OCI-LY7 (cell line): ENCODE results near the gene ZNF337. TPM values are rescaled to one million over a fixed set of nuclear protein-coding genes. Genes with fewer than 3 reads are reported as not detected.
"Not testable (repeated sequence)": the region's sequence is repeated elsewhere in the genome, so short reads cannot be mapped to it uniquely, and the experiment has no call there.

Experiments used
- BruUV-seq: library from RNA; stranded (reverse); fragments of 400-500 nt; replicated peaks from 2 replicates; lab custom pipeline; 2021; lab: Mats Ljungman, UMichigan
- CTCF ChIA-PET: fragments of 300-600 bp; sonication (Branson Sonifier 250); formaldehyde crosslinking; loops from one replicate; lab custom pipeline; 2022; ENCODE audit warnings: antibody characterized with exemption; ENCODE audit not compliant: unreplicated experiment; lab: Charles Lee
- POLR2A ChIA-PET: fragments of 300-600 bp; sonication (Branson Sonifier 250); formaldehyde crosslinking; loops from one replicate; lab custom pipeline; 2022; ENCODE audit warnings: antibody characterized with exemption; lab: Charles Lee
- DNase-seq: peaks from one replicate; pipeline ENCODE4 v3.0.0-alpha.2; 2015; ENCODE audit warnings: low spot score
- H2AFZ ChIP-seq: fragments of 200-600 bp; sonication (generic), shearing (Covaris generic); 2 replicates; pipeline ENCODE4 v1.6.1; 2014; ENCODE audit warnings: mild to moderate bottlenecking, antibody characterized with exemption, low read length, moderate library complexity
- H3K27ac ChIP-seq: fragments of 200-600 bp; sonication (generic); 2 replicates; pipeline ENCODE4 v1.5.1; 2014; ENCODE audit warnings: mixed run types, low read depth, mild to moderate bottlenecking, moderate library complexity, low read length, inconsistent platforms; ENCODE audit not compliant: poor library complexity, severe bottlenecking
- H3K36me3 ChIP-seq: fragments of 200-600 bp; sonication (generic); 2 replicates; pipeline ENCODE4 v1.6.1; 2014; ENCODE audit warnings: mild to moderate bottlenecking, antibody characterized with exemption, low read length, moderate library complexity, mixed read lengths; ENCODE audit not compliant: insufficient read depth
- H3K4me1 ChIP-seq: fragments of 200-600 bp; sonication (generic); 2 replicates; pipeline ENCODE4 v1.5.1; 2014; ENCODE audit warnings: mild to moderate bottlenecking, low read length; ENCODE audit not compliant: insufficient read depth, poor library complexity, severe bottlenecking
- H3K4me2 ChIP-seq: fragments of 200-600 bp; sonication (generic); 2 replicates; pipeline ENCODE4 v1.6.1; 2014; ENCODE audit warnings: mild to moderate bottlenecking, low read length
- H3K4me3 ChIP-seq: fragments of 200-600 bp; sonication (generic); 2 replicates; pipeline ENCODE4 v1.5.1; 2014; ENCODE audit warnings: mild to moderate bottlenecking, low read depth, low read length; ENCODE audit not compliant: poor library complexity, severe bottlenecking
- H3K79me2 ChIP-seq: fragments of 200-600 bp; sonication (generic); 2 replicates; pipeline ENCODE4 v1.6.1; 2016; ENCODE audit warnings: low read depth, mild to moderate bottlenecking, low read length, moderate library complexity, mixed read lengths; ENCODE audit not compliant: insufficient read depth
- H3K9me2 ChIP-seq: fragments of 200-600 bp; sonication (generic); 2 replicates; pipeline ENCODE4 v1.6.1; 2016; ENCODE audit warnings: mild to moderate bottlenecking, low read length, mixed read lengths; ENCODE audit not compliant: insufficient read depth
- H3K9me3 ChIP-seq: fragments of 200-600 bp; sonication (generic); 2 replicates; pipeline ENCODE4 v1.6.1; 2014; ENCODE audit warnings: mild to moderate bottlenecking, mixed run types, low read length, mixed read lengths
- H4K20me1 ChIP-seq: fragments of 200-600 bp; sonication (generic); 2 replicates; pipeline ENCODE4 v1.6.1; 2014; ENCODE audit warnings: mild to moderate bottlenecking, antibody characterized with exemption, low read length, moderate library complexity, mixed read lengths; ENCODE audit not compliant: insufficient read depth
- EZH2phosphoT487 ChIP-seq: fragments of 200-600 bp; sonication (generic); IDR thresholded peaks from 2 replicates; pipeline ENCODE4 v1.6.1; 2018; ENCODE audit warnings: low read depth, borderline replicate concordance, mild to moderate bottlenecking, mixed run types, antibody characterized with exemption, low read length, moderate library complexity, mixed read lengths
- intact Hi-C: fragments of 100-400 bp; cut with micrococcal nuclease; formaldehyde crosslinking; loops from one replicate; pipeline ENCODE4 v1.10.0; 2022; ENCODE audit not compliant: unreplicated experiment
- total RNA-seq, 2 experiments: library from RNA; depleted of rRNA in 1 of 2; stranded (reverse); fragments of >200 nt in 1 of 2; shearing (Covaris generic) in 1 of 2; gene quantifications; 2 replicates each; pipeline ENCODE4 v1.2.3, GENCODE V29; 2014 to 2022
- TF ChIP-seq, protein P1 (sequence below): fragments of 200-600 bp; sonication (generic); conservative IDR thresholded peaks from 2 replicates; pipeline ENCODE4 v1.5.1; 2014; ENCODE audit warnings: mild to moderate bottlenecking, antibody characterized with exemption, low read length, moderate library complexity, mixed read lengths

Gene ZNF337
- total RNA-seq, 2 experiments from 2014 or later, result 13.3 to 15.1 TPM

DNA sequence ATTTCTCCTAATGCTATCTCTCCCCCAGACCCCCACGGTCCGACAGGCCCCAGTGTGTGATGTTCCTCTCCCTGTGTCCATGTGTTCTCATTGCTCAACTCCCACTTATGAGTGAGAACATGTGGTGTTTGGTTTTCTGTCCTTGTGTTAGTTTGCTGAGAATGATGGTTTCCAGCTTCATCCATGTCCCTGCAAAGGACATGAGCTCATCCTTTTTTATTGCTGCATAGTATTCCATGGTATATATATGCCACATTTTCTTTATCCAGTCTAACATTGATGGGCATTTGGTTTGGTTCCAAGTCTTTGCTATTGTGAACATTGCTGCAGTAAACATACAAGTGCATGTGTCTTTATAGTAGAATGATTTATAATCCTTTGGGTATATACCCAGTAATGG lies 4.2 kb upstream of the ZNF337 start:
- H3K79me2 ChIP-seq, H4K20me1 ChIP-seq, BruUV-seq, intact Hi-C loops, DNase-seq, H2AFZ ChIP-seq, H3K4me1 ChIP-seq, POLR2A ChIA-PET, H3K36me3 ChIP-seq, H3K4me3 ChIP-seq, H3K4me2 ChIP-seq, H3K9me2 ChIP-seq, H3K27ac ChIP-seq, CTCF ChIA-PET: not testable (repeated sequence)
- H3K9me3 ChIP-seq, result peaks cover 14% of the 10 kb centered on the region; the same call in 1 of the 2 replicates

- Histone ChIP-seq H3K79me2 (0 out of 2 replicates have a peak, but pooled peaks cover 6% of the 10 kb centered on the region), H3K27ac (no peak overlapping the region), H3K36me3 (no peaks in the 10 kb centered on the region), H3K4me3 (no peak overlapping the region), H4K20me1 (no peaks in the 10 kb centered on the region), H2AFZ (no peak overlapping the region), H3K4me1 (peaks cover 9% of the 10 kb centered on the region), H3K9me2 (no peaks in the 10 kb centered on the region), H3K9me3 (peaks cover 14% of the 10 kb centered on the region; the same call in 1 of the 2 replicates), H3K4me2 (no peak overlapping the region)
- intact Hi-C loops, result no loop called here
- CTCF ChIA-PET, result no interaction called here
- POLR2A ChIA-PET, result no interaction called here
- no TSS peak for BruUV-seq
- no peak for DNase-seq
- TF ChIP-seq EZH2phosphoT487, result no peak
- TF ChIP-seq, protein P1, sequence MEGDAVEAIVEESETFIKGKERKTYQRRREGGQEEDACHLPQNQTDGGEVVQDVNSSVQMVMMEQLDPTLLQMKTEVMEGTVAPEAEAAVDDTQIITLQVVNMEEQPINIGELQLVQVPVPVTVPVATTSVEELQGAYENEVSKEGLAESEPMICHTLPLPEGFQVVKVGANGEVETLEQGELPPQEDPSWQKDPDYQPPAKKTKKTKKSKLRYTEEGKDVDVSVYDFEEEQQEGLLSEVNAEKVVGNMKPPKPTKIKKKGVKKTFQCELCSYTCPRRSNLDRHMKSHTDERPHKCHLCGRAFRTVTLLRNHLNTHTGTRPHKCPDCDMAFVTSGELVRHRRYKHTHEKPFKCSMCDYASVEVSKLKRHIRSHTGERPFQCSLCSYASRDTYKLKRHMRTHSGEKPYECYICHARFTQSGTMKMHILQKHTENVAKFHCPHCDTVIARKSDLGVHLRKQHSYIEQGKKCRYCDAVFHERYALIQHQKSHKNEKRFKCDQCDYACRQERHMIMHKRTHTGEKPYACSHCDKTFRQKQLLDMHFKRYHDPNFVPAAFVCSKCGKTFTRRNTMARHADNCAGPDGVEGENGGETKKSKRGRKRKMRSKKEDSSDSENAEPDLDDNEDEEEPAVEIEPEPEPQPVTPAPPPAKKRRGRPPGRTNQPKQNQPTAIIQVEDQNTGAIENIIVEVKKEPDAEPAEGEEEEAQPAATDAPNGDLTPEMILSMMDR, result no peak
Measured at GRCh38 chr20:25699914-25700313, 3.3 kb upstream of the ZNF337 start.

- peak overlapping the region; percentile 98 for H2AFZ ChIP-seq
- TF ChIP-seq, protein P1, result no peak
- no peak for TF ChIP-seq EZH2phosphoT487
- intact Hi-C loops, result no loop called here
- H3K36me3 ChIP-seq, result no peaks in the 10 kb centered on the region
- CTCF ChIA-PET, result no interaction called here
- no peak for DNase-seq
- no peak overlapping the region for H3K27ac ChIP-seq
- peaks cover 14% of the 10 kb centered on the region; the same call in 1 of the 2 replicates for H3K9me3 ChIP-seq
- peak overlapping the region; percentile 84 for H3K4me2 ChIP-seq
- no peaks in the 10 kb centered on the region for H3K9me2 ChIP-seq
- H4K20me1 ChIP-seq, result no peaks in the 10 kb centered on the region
- H3K4me1 ChIP-seq, result peaks cover 13% of the 10 kb centered on the region
- H3K4me3 ChIP-seq, result peak overlapping the region; percentile 84
- 0 out of 2 replicates have a peak, but pooled peaks cover 6% of the 10 kb centered on the region for H3K79me2 ChIP-seq
- POLR2A ChIA-PET, result interaction anchor here (0.6 kb wide), 2 partner anchors 72 to 291 kb away, joined by 3 read pairs; no protein-coding TSS in a partner anchor
- BruUV-seq, result no TSS peak
Measured at GRCh38 chr20:25697132-25697446, 436 bp upstream of the ZNF337 start.
